HCT116 (cell line): ENCODE measurements around the gene TMIE. TPM values are rescaled to one million over a fixed set of nuclear protein-coding genes. Genes with fewer than 3 reads are reported as not detected.

ENCODE experiments used
- ATAC-seq: fragments of 200-7000 bp; cut with Tn5 transposase; 2 replicates; pipeline ENCODE4 v1.9.1; 2020; ENCODE audit warnings: mild to moderate bottlenecking, moderate library complexity
- BruUV-seq: library from RNA; stranded (reverse); fragments of 400-500 nt; replicated peaks from 2 replicates; lab custom pipeline; 2021; lab: Mats Ljungman, UMichigan
- CTCF ChIA-PET: fragments of 300-600 bp; sonication (Branson Sonifier 250); formaldehyde crosslinking; loops from one replicate; lab custom pipeline; 2021; ENCODE audit warnings: antibody characterized with exemption; lab: Charles Lee
- POLR2A ChIA-PET: fragments of 300-600, 350-600 bp; sonication (Branson Sonifier 250); formaldehyde crosslinking; loops from one replicate; lab custom pipeline; 2021; ENCODE audit warnings: antibody characterized with exemption; lab: Charles Lee
- RAD21 ChIA-PET, 2 experiments: fragments of 300-600 bp; sonication (Branson Sonifier 250); formaldehyde crosslinking; loops; one replicate each; lab custom pipeline; 2023; ENCODE audit warnings: low total read pairs in 2 of 2; ENCODE audit not compliant: uncharacterized antibody in 2 of 2, unreplicated experiment in 2 of 2, low non-redundant PET in 1 of 2; lab: Charles Lee
- DNase-seq: peaks from one replicate; pipeline ENCODE4 v3.0.0-alpha.2; 2010; ENCODE audit warnings: low read depth, low spot score
- H2AFZ ChIP-seq: fragments of 200-600 bp; shearing (Covaris generic), sonication (generic); 2 replicates; pipeline ENCODE4 v1.6.1; 2017; ENCODE audit warnings: low read depth, mixed run types, mixed read lengths, antibody characterized with exemption, low read length; ENCODE audit not compliant: poor library complexity, severe bottlenecking
- H3K27ac ChIP-seq: 2 replicates; pipeline ENCODE4 v1.5.1; 2012; ENCODE audit warnings: low read depth, low read length
- H3K27me3 ChIP-seq: fragments of 200-600 bp; sonication (generic); 2 replicates; pipeline ENCODE4 v1.6.1; 2016; ENCODE audit warnings: mixed run types, low read length, mixed read lengths; ENCODE audit not compliant: insufficient read depth
- H3K36me3 ChIP-seq, 2 experiments: fragments of 200-500 bp in 1 of 2; fragments of 200-600 bp in 1 of 2; sonication (Bioruptor generic) in 1 of 2; sonication (generic) in 1 of 2; 2 replicates each; pipeline versions ENCODE4 v1.5.1 to v1.6.1; 2014 to 2016; ENCODE audit warnings: low read length in 2 of 2, inconsistent platforms in 1 of 2, mixed read lengths in 1 of 2, mixed run types in 1 of 2; ENCODE audit not compliant: insufficient read depth in 2 of 2, control insufficient read depth in 1 of 2
- H3K4me1 ChIP-seq, 2 experiments: fragments of 200-600 bp in 1 of 2; sonication (generic) in 1 of 2; 2 replicates each; pipeline versions ENCODE4 v1.5.1 to v1.6.1; 2012 to 2017; ENCODE audit warnings: low read length in 2 of 2, inconsistent platforms in 1 of 2, mild to moderate bottlenecking in 1 of 2, mixed read lengths in 1 of 2, mixed run types in 1 of 2, moderate library complexity in 1 of 2; ENCODE audit not compliant: insufficient read depth in 2 of 2, control insufficient read depth in 1 of 2
- H3K4me2 ChIP-seq: fragments of 200-600 bp; sonication (generic); 2 replicates; pipeline ENCODE4 v1.6.1; 2017; ENCODE audit warnings: mixed run types, low read length, mixed read lengths
- H3K4me3 ChIP-seq, 2 experiments: fragments of 200-600 bp in 1 of 2; sonication (generic) in 1 of 2; replicated peaks in 1 of 2; 2 replicates each; pipeline ENCODE4 v1.5.1; 2011 to 2016; ENCODE audit warnings: low read length in 2 of 2, control low read depth in 1 of 2, low read depth in 1 of 2, mild to moderate bottlenecking in 1 of 2, mixed read lengths in 1 of 2, mixed run types in 1 of 2
- H3K79me2 ChIP-seq: fragments of 200-600 bp; sonication (generic); 2 replicates; pipeline ENCODE4 v1.6.1; 2017; ENCODE audit warnings: mild to moderate bottlenecking, mixed run types, low read length, moderate library complexity, mixed read lengths; ENCODE audit not compliant: insufficient read depth
- H3K9ac ChIP-seq: fragments of 200-600 bp; sonication (generic); 2 replicates; pipeline ENCODE4 v1.6.1; 2016; ENCODE audit warnings: low read length, mixed read lengths
- H3K9me2 ChIP-seq: fragments of 200-600 bp; sonication (generic), shearing (Covaris generic); 2 replicates; pipeline ENCODE4 v1.6.1; 2017; ENCODE audit warnings: mixed run types, mild to moderate bottlenecking, moderate library complexity; ENCODE audit not compliant: insufficient read depth
- H3K9me3 ChIP-seq, 2 experiments: fragments of 200-500 bp in 1 of 2; fragments of 200-600 bp in 1 of 2; sonication (Bioruptor generic) in 1 of 2; sonication (generic) in 1 of 2; 2 replicates each; pipeline ENCODE4 v1.6.1; 2014 to 2017; ENCODE audit warnings: low read length in 2 of 2, mixed read lengths in 2 of 2, inconsistent platforms in 1 of 2, low read depth in 1 of 2, mild to moderate bottlenecking in 1 of 2, mixed run types in 1 of 2, moderate library complexity in 1 of 2; ENCODE audit not compliant: control insufficient read depth in 1 of 2, insufficient read depth in 1 of 2
- H4K20me1 ChIP-seq: fragments of 200-600 bp; sonication (generic), shearing (Covaris generic); 2 replicates; pipeline ENCODE4 v1.6.1; 2017; ENCODE audit warnings: mixed run types, mild to moderate bottlenecking, moderate library complexity; ENCODE audit not compliant: insufficient read depth
- EZH2phosphoT487 ChIP-seq: fragments of 200-600 bp; IDR thresholded peaks from 2 replicates; pipeline ENCODE4 v1.6.1; 2018; ENCODE audit warnings: antibody characterized with exemption, borderline replicate concordance
- ZFX ChIP-seq: fragments of 450-650 bp; IDR thresholded peaks from 2 replicates; pipeline ENCODE4 v1.6.1; 2017
- intact Hi-C: fragments of 100-400 bp; cut with micrococcal nuclease; formaldehyde crosslinking; loops from 2 replicates; pipeline ENCODE4 v1.10.0; 2022
- total RNA-seq: library from RNA; stranded (reverse); gene quantifications from one replicate; pipeline ENCODE4 v1.2.1, GENCODE V29; 2021; ENCODE audit not compliant: unreplicated experiment
- TF ChIP-seq, protein P1 (sequence below): IDR thresholded peaks from 2 replicates; pipeline ENCODE4 v1.6.1; 2012; ENCODE audit warnings: low read depth
- TF ChIP-seq, protein P2 (sequence below): IDR thresholded peaks from 2 replicates; pipeline ENCODE4 v1.6.1; 2011; ENCODE audit warnings: mild to moderate bottlenecking, low read length, moderate library complexity; ENCODE audit not compliant: insufficient replicate concordance; ENCODE audit errors: extremely low read depth

TMIE gene
- total RNA-seq, 1 experiment from 2014 or later: 0.74 TPM

DNA sequence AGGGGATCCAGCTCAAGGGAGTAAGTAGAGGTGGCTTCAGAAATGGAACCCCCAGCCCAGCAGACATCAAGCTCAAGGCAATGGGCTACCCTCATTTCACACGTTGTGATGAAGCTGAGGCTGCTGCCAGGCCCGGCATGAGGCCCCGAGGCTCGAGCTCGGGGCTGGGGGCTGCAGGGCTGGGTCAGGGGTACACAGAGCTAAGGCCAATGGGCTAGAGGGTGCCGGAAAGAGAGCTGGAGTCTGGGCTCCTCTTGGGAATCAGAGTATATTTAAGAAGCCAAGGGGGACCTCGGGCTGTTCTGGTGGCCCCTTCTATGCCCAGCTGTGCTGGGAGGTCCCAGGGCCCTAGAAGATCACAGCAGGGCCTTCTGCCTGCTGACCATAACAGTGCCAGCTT is 9.0 kb downstream of the TMIE start (continued):
- TF ChIP-seq, protein P1, sequence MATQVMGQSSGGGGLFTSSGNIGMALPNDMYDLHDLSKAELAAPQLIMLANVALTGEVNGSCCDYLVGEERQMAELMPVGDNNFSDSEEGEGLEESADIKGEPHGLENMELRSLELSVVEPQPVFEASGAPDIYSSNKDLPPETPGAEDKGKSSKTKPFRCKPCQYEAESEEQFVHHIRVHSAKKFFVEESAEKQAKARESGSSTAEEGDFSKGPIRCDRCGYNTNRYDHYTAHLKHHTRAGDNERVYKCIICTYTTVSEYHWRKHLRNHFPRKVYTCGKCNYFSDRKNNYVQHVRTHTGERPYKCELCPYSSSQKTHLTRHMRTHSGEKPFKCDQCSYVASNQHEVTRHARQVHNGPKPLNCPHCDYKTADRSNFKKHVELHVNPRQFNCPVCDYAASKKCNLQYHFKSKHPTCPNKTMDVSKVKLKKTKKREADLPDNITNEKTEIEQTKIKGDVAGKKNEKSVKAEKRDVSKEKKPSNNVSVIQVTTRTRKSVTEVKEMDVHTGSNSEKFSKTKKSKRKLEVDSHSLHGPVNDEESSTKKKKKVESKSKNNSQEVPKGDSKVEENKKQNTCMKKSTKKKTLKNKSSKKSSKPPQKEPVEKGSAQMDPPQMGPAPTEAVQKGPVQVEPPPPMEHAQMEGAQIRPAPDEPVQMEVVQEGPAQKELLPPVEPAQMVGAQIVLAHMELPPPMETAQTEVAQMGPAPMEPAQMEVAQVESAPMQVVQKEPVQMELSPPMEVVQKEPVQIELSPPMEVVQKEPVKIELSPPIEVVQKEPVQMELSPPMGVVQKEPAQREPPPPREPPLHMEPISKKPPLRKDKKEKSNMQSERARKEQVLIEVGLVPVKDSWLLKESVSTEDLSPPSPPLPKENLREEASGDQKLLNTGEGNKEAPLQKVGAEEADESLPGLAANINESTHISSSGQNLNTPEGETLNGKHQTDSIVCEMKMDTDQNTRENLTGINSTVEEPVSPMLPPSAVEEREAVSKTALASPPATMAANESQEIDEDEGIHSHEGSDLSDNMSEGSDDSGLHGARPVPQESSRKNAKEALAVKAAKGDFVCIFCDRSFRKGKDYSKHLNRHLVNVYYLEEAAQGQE: no peak

DNA sequence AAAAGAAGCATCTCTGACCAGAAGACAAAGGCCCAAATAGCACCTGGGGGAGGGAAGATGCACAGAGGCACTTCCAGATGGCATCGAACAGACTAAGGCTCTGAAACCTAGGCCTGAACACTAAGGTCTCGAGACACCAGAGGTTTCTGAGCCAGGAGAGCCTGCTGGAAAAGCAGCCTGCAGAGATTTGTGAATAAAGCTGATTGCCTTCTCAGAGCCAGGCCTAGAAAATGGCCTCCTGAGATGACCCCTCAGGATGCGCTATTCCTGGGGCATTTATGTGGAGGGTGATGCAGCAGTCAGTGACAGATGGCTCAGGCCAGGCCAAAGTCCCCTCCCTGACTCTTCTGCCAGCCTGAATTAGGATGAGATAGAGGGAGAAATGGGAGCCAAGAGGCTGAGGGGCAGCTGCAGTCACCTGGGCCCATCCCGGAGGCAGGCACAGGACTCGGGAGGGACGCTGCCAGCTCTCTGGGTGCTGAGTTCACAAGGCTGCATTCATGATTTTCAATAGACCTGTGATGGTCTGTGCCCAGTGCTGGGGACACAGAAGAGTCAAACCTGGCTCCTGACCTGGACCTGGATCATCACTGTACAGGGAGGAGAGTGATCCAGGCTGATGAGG is 9.6 kb downstream of the TMIE start:
- no peak for DNase-seq
- intact Hi-C loops: no loop called here

More for the DNA sequence above, 9.6 kb downstream of the TMIE start:
- peaks cover 7 to 10% of the 10 kb centered on the region in 2 experiments; a peak in 3 of 4 replicates for H3K4me1 ChIP-seq
- H3K36me3 ChIP-seq: no peaks in the 10 kb centered on the region
- no peaks in the 10 kb centered on the region for H3K9me2 ChIP-seq
- H2AFZ ChIP-seq: no peak overlapping the region
- H3K9ac ChIP-seq: no peak overlapping the region
- no peaks in the 10 kb centered on the region for H4K20me1 ChIP-seq
- no peaks in the 10 kb centered on the region for H3K9me3 ChIP-seq
- RAD21 ChIA-PET: interaction anchor here in 1 of 2 experiments (0.6 kb wide), 1 partner anchor 126 kb away, joined by 3 read pairs; no protein-coding TSS in a partner anchor
- no peak for TF ChIP-seq ZFX
- TF ChIP-seq, protein P1: no peak
- TF ChIP-seq EZH2phosphoT487: no peak
- TF ChIP-seq, protein P2, sequence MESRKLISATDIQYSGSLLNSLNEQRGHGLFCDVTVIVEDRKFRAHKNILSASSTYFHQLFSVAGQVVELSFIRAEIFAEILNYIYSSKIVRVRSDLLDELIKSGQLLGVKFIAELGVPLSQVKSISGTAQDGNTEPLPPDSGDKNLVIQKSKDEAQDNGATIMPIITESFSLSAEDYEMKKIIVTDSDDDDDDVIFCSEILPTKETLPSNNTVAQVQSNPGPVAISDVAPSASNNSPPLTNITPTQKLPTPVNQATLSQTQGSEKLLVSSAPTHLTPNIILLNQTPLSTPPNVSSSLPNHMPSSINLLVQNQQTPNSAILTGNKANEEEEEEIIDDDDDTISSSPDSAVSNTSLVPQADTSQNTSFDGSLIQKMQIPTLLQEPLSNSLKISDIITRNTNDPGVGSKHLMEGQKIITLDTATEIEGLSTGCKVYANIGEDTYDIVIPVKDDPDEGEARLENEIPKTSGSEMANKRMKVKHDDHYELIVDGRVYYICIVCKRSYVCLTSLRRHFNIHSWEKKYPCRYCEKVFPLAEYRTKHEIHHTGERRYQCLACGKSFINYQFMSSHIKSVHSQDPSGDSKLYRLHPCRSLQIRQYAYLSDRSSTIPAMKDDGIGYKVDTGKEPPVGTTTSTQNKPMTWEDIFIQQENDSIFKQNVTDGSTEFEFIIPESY: no peak
- no TSS peak for BruUV-seq
- no peak for ATAC-seq
- no peak overlapping the region for H3K27ac ChIP-seq
- no peaks in the 10 kb centered on the region for H3K79me2 ChIP-seq
- POLR2A ChIA-PET: no interaction called here
- no peaks in the 10 kb centered on the region for H3K27me3 ChIP-seq
- no peak overlapping the region for H3K4me2 ChIP-seq
- H3K4me3 ChIP-seq: no peak overlapping the region
- CTCF ChIA-PET: no interaction called here
